ENCODE data around the gene SIK3. TPM values are rescaled to one million over a fixed set of nuclear protein-coding genes. Genes with fewer than 3 reads are reported as not detected.

The SIK3 gene
- total RNA-seq, 1 donor from 2014 or later: 28.7 TPM

- intact Hi-C loops (cut with DNase I): no loop called here
- DNase-seq (ENCODE audit: missing footprints): no peak
- no peak for ATAC-seq
These were observed 8.5 kb downstream of the SIK3 start for GRCh38 chr11:117089685-117090084.

GRCh38 chr11:117087446-117087845 lies 10.8 kb downstream of the SIK3 start:
- DNase-seq (ENCODE audit: missing footprints) (no peak), ATAC-seq (no peak)
- intact Hi-C loops (cut with DNase I): no loop called here

- intact Hi-C loops (cut with DNase I): no loop called here
- ATAC-seq: no peak
These were observed 13.2 kb downstream of the SIK3 start for GRCh38 chr11:117084992-117085391.

GRCh38 chr11:117083011-117083935 lies 15.0 kb downstream of the SIK3 start:
- intact Hi-C loops (cut with DNase I): no loop called here
- no peak for ATAC-seq
- no peak for DNase-seq (ENCODE audit: missing footprints)

More at GRCh38 chr11:117084992-117085391, 13.2 kb downstream of the SIK3 start:
- DNase-seq (ENCODE audit: missing footprints): no peak

DNA sequence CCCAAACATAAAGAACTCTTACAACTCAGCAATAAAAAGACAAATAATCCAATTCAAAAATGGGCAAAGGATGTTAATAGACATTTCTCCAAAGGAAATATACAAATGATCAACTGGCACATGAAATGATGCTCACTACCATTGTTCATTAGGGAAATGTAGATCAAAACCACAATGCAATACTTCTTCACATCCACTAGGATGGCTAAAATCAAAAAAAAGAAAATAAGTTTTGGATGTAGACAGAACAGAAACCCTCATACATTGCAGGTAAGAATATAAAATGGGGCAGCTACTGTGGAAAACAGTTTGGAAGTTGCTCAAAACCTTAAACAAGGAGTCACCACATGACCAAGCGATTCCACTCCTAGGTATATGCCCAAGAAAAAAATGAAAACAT lies 16.3 kb downstream of the SIK3 start:
- no peak for ATAC-seq

DNA sequence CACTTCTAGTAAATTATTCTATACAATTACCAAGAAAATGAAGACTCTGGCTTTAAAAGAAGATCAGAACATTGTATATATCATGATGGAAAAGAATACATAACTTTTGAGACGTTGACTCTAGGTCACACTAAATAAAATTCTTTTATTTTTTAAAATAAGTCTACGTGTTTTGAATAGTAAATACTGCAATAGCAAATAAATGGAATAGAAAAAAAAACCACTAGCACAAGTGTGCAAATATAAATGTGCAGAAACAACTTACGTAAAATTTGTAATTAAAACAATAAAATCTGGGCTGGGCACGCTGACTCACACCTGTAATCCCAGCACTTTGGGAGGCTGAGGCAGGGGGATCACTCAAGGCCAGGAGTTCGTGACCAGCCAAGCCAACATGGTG lies 17.9 kb downstream of the SIK3 start:
- DNase-seq (ENCODE audit: missing footprints) (no peak), ATAC-seq (no peak)
- intact Hi-C loops (cut with DNase I): no loop called here

More for the DNA sequence above, 16.3 kb downstream of the SIK3 start:
- intact Hi-C loops (cut with DNase I): no loop called here
- no peak for DNase-seq (ENCODE audit: missing footprints)

DNA sequence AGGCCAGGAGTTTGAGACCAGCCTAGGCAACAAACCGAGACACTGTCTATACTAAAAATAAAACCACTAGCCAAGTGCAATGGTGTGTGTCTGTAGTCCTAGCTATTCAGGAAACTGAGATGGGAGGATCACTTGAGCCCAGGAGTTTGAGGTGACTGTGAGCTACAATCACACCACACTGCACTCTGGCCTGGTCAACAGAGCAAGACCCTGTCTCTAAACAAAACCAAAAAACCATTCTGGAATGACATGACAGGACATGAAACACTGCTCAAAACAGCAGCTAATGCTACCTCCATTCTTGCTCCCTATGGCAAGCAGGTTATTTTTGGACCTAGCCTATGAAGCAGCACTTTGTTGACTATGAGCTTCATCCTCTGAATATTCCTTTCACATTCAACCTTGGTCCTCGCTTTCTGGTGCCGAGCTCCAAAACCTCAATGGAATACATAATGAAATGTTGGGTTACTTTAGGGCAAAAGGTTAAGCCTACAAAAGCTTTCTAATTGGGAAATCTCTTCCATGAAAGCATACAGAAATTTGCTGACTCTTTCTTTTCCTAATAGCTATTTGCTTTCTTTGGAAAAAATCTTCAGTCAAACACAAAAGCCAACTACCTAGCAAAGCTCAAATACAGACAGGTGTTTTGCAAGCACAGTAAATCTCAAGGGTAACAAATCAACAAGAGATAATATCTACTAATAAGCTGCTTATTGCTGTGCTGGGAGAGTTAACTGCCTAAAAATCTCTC lies 21.1 kb downstream of the SIK3 start:
- ATAC-seq (no peak), DNase-seq (ENCODE audit: missing footprints) (no peak)
- intact Hi-C loops (cut with DNase I): loop anchor here (5.0 kb wide), 1 partner anchor 35 kb away; no protein-coding TSS in a partner anchor

- DNase-seq (ENCODE audit: missing footprints) (no peak), ATAC-seq (no peak)
- intact Hi-C loops (cut with DNase I): loop anchor here (5.0 kb wide), 1 partner anchor 33 kb away; no protein-coding TSS in a partner anchor
These were observed 23.0 kb downstream of the SIK3 start for GRCh38 chr11:117075186-117075585.

GRCh38 chr11:117074119-117074518 lies 24.1 kb downstream of the SIK3 start:
- ATAC-seq (peak; percentile 20), DNase-seq (ENCODE audit: missing footprints) (no peak)
- intact Hi-C loops (cut with DNase I): no loop called here

GRCh38 chr11:117073539-117073938 lies 24.7 kb downstream of the SIK3 start:
- intact Hi-C loops (cut with DNase I): no loop called here
- peak; percentile 32 for ATAC-seq
- no peak for DNase-seq (ENCODE audit: missing footprints)

DNA sequence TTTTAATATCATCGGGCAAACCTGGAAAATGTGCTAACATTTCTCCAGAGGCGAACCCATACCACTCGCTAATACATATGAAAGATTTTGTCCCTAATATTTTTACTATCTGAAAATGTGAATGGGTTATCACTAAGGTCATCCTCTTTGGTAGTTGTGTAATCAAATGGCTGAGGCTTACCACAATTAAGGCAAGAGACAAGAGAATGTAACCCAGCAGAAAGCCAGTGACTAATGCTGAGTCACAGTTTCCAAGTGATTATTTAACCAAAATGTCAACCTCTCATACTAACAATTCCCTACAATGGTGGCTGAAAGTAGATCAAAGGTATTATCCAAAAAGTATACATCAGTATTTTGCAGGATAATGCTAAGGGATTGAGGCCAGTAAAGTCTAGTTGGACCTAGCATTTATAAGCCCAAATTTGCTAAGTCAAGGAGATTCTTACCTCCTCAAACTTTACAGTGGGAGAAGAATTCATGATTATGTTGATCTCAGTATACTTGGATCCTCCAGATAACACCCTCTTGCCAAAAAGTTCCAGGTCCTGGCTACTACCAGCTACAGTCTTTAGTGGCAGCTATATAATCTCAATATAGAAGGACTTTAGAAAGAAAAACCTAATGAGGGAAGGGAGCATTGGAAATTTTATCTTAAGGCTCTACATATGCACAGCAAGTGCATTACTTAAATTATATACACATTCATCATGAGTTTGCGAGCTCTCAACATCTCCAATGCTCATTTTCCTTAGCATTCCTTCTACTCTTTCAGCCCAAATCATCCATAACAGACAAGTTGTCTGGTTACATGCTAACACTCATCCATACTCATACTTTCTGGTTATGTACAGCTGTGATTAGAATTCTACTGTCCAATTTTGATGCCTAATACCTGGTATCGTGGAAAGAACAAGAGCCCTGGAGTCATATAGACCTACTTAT lies 25.4 kb downstream of the SIK3 start:
- intact Hi-C loops (cut with DNase I): no loop called here
- ATAC-seq (peak; percentile 40), DNase-seq (ENCODE audit: missing footprints) (no peak)

DNA sequence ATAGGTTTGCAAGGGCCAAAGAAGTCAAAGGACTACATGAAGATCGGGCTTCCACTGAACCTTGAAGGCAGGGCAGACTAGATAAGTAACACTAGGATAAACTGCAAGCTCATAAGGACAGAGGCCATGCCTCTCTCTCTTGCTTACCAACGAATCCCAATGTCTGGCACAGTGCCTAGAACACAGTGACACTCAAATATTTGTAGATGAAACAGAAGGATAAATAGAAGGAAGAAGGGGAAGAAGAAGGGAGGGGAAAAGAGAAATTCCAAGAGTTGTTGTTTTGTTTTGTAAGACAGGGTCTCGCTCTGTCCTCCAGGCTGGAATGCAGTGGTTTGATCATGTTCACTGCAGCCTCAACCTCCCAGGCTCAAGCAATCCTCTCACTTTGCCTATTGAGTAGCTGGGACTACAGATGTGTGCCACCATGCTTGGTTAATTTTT lies 26.9 kb downstream of the SIK3 start:
- ATAC-seq (peak; percentile 54), DNase-seq (ENCODE audit: missing footprints) (no peak)
- intact Hi-C loops (cut with DNase I): no loop called here

DNA sequence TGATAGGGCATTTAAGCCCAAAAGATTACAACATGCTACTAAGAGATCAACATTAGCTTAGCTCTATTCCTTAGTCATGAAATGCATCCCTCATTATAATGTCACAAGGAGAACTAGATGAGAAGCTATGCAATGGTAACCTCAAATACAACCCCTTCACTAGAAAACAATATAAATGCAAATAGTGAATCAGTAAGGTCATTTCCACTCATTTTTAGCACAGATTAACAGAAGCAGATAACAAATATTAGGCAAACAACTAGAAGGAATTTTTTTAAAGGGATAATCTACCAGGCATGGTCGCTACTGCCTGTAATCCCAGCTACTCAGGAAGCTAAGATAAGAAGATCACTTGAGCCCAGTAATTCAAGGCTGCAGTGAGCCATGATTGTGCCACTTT lies 28.2 kb downstream of the SIK3 start:
- intact Hi-C loops (cut with DNase I): no loop called here
- no peak for ATAC-seq
- no peak for DNase-seq (ENCODE audit: missing footprints)

- DNase-seq (ENCODE audit: missing footprints): no peak
- intact Hi-C loops (cut with DNase I): no loop called here
- no peak for ATAC-seq
These were observed 29.8 kb downstream of the SIK3 start for GRCh38 chr11:117068303-117068860.

DNA sequence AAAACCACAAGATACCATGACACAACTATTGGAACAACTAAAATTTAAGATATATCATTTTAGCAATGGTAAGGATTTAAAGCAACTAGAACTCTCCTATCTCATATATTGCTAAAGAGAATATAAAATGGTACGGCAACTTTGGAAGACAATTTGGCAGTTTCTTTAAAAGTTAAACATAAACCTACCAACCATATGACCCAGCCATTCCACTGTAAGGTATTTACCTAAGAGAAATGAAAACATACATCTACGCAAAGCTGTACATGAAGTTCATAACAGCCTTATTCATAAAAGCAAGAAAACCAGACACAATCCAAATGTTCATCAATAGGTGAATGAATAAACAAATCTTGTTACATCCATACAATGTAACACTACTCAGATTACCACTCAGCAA lies 31.3 kb downstream of the SIK3 start:
- intact Hi-C loops (cut with DNase I): no loop called here
- no peak for ATAC-seq
- DNase-seq (ENCODE audit: missing footprints): no peak

- ATAC-seq (no peak), DNase-seq (ENCODE audit: missing footprints) (no peak)
- intact Hi-C loops (cut with DNase I): no loop called here
These were observed 34.0 kb downstream of the SIK3 start for GRCh38 chr11:117064275-117064674.

- DNase-seq (ENCODE audit: missing footprints) (no peak), ATAC-seq (no peak)
- intact Hi-C loops (cut with DNase I): no loop called here
These were observed 35.7 kb downstream of the SIK3 start for GRCh38 chr11:117062498-117062897.

GRCh38 chr11:117061256-117061655 lies 37.0 kb downstream of the SIK3 start:
- intact Hi-C loops (cut with DNase I): no loop called here
- no peak for DNase-seq (ENCODE audit: missing footprints)
- ATAC-seq: no peak

Data from Right ventricle myocardium inferior (tissue), 1 donor.